GM21367 (cell line): ENCODE measurements around the gene PHACTR3.
"Not testable (repeated sequence)": the region's sequence is repeated elsewhere in the genome, so short reads cannot be mapped to it uniquely, and the experiment has no call there.

ENCODE experiments used
- ATAC-seq: cut with Tn5 transposase; IDR thresholded peaks from one replicate; pipeline ENCODE4 v1.9.1; 2021; ENCODE audit not compliant: unreplicated experiment

PHACTR3 gene

DNA sequence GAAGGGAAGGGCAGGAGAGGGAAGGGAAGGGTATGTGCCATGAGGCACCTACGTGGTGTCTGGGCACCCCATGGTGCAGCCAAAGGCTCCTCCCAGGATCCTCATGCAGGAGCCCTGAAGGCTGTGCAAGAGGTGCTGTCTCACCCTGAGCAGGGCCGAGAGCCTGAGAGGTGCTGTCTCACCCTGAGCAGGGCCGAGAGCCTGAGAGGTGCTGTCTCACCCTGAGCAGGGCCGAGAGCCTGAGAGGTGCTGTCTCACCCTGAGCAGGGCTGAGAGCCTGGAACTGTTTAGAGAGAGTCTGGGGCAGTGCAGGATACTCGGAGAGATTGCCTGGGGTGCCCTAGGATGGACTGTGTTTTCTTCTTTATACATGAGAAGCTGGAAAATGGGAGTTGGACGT is 14.2 kb downstream of the PHACTR3 start:
- not testable (repeated sequence) for ATAC-seq

DNA sequence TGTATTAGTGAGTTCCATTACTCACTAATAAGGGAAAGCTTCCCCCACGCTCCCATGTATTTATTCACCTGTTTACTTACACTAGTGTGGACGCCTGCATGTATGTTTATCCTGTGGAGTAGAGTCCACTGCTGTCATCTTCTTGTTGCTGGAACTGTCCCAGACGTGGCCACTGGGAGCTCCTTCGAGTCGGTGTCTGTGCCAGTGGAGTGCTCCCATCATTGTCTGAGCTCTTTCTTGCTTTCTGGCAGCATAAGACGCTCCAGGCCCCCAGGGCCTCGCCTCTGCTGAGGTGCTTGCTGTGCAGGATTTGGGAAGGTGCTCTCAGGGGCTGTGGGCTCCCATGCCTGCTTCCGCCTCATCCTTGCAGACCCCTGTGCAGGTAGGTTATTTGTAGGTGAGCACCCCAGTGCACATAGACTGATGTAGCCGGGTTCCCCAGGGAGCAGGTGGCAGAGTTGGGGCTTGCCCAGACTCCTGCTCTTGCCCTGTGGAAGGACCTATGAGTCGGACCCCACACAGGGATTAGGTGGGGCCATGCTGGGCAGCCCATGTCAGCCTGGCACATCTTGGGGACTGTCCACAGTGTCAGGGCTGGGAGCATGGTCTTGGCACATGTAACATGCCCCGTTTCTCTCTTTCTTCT is 16.6 kb downstream of the PHACTR3 start:
- no peak for ATAC-seq

DNA sequence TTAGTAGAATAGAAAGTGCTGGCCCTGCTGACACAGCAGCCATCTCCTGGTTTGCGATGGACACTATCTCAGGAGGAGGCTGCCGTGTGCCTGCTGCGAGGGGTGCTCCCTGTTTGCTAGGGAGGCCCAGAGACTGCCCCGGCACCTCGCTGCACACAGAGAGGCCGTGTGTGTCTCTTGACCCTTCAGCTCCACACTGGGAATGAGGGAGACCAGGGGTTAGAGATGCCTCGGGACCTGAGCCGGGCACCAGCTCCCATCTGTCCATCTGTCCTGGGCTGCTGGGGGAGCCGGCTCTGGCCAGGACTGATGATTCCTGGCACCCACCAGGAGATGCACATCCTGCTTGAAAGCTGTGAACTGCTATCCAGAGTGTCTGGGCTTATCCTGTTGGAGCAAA is 18.2 kb downstream of the PHACTR3 start:
- no peak for ATAC-seq

DNA sequence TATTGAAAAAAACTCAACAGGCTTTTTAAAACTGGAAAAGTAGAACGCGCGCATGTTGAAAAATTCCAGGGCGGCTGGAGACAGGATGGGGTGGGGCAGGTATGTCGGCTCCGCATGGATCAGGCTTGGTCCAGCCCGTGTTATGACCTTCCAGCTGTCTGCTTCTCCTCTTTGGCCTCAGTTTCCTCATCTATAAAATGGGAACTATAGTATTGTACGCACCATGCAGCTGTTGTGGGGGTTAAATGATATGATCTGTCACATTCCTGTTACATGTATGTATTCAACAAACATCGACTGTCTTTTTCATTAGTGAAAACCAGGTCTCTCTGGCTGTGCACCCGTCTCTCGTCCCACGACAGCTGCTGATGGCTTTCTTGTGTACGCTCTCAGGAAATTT is 18.8 kb downstream of the PHACTR3 start:
- ATAC-seq, result no peak

- no peak for ATAC-seq
These were observed 19.2 kb downstream of the PHACTR3 start for GRCh38 chr20:59623583-59623982.

- no peak for ATAC-seq
These were observed 20.1 kb downstream of the PHACTR3 start for GRCh38 chr20:59624401-59624800.

DNA sequence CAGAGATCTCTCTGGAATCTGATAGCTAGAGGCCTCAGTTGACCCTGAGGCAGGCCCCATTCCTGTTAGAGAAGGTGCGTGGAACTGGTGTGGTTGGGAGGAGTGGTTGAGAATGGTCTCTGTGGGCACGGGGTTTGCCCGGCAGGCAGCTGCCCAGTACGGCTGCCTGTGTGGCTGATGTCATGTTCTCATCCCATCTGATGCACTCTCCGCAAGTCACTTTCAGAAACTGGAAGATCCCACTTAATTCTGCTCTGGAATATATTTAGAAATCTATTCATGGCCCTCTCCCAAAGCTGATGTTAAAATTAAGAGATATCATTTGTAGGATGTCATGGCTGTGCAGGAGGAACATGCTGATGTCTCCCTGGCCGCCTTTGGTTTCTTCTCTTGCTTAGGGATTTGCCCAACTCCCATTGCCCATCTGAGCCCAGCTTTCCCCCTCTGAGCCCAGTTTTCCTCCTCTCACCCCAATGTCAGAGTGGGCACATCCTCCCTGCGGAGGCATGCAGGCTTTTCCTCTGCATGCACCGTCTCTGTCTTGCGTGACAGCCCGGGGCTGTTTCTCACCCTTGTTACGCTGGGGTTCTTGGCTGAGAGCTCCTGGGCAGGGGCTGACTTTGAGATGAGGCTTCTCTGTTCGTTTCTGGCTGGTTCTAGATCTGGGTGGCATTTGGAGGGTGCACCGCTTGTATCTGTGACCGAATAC is 21.0 kb downstream of the PHACTR3 start:
- no peak for ATAC-seq

DNA sequence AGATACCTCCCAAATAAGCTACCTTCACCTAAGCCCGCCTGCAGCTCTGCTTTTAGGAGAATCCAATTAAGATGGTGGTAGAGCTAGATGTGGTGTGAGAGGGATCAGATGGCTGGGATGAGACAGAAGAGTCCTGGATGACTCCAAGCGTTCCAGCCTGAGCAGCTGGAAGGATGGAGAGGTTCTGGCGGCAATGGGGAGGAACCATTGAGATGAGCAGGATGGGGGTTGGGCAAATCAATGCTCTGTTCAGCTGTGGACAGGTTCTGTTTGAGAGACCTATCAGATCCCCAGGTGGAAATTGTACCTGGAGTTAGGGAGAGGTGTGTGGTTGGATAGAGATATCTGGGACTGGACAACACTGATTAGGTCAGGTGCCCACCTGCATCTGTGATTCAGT is 23.0 kb downstream of the PHACTR3 start:
- ATAC-seq, result no peak

DNA sequence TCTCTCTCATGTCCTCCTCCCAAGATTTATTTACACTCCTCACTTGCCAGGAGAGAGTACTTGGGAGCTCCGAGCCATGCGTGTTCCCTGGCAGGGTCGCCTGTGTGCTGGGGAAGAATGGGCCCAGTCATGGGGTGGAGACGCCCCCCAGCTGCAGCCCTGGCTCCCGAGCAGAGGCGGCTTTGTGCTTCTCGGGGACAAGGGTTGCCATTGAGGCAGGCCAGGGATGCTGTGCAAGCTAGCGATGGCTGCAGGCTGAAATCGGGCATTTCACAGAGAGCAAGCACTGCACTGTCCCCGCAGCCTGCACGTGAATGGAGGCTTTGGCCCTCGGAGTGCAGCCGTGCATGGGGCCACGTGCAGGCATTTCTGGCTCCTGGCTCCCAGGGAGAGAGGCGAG is 23.8 kb downstream of the PHACTR3 start:
- no peak for ATAC-seq

DNA sequence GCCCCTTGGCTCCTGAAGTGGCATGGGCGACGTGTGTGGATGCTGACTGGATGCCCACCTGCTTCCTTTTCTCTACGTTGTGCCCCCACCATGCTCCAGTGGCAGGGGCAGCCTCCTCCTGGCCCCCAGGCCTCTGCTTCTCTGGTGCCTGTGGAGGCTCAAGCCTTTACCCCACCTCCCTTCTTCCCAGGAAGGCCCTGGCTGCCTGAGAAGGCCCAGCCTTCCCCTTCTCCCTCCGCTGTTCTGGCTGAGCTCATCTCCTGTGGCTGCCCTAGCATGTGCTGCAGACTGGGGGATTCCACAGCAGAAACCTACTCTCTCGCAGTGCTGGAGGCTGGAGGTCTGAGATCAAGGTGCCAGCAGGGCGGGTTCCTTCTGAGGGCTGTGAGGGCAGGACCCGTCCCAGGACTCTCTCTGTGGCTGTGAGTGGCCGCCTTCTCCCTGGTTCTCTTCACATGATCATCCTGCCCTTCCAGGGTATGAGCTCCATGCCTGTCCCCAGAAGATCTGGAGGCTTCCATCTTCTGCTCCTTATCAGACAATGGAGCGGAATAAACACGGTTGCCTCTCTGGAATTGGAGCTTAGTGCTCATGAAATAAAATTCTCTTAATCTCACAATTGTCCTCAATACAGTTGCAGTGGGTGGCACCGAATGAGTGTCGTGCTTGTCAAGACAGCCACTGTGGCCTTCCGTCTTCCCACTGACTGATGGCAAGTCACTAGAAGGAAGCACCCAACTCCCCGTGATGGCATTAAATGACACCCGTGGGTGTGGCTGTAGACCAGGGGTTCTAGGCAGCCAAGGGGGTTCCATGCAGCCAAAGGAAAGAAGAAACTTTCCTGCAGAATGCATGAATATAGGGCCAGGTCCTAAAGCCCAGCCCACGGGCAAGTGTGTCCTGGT is 25.1 kb downstream of the PHACTR3 start:
- ATAC-seq, result no peak

GRCh38 chr20:59630526-59630925 is 26.2 kb downstream of the PHACTR3 start:
- no peak for ATAC-seq

DNA sequence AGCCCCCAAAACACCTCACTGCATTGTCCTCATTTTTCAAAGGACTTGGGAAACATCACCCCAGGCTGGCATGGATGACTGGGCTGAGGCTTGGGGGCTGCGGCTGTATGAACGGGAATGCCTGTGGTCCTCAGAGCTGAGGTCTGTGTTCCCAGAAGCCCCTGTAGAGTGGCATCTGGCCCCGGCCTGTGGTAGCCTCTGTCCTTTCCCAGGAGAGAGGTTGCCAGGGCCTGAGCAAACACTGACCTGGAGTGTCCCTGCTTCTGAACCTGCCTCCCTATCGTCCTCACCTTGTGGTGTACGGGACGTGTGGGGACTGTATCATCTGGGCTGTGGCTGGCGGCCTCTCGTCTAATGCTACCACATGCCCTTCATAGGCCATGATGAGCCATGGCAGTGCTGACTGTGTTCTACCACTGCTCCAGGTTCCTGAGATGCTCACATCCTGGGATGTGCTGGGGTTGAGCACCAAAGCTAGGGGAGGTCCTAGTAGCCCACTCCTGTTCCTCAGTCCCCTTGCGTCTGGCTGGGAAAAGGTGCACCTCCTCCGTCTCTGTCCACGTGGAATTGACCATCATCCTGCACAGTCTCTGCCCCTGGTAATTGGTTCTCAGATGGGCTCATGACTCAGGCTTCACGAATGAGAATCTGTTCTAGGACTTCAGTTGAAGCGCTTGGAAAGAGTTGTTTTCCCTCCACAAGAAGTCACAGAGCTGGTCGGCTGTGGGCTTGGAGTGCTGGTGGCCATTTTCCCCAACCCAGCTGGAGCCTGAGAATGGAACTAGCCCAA is 27.6 kb downstream of the PHACTR3 start:
- no peak for ATAC-seq

DNA sequence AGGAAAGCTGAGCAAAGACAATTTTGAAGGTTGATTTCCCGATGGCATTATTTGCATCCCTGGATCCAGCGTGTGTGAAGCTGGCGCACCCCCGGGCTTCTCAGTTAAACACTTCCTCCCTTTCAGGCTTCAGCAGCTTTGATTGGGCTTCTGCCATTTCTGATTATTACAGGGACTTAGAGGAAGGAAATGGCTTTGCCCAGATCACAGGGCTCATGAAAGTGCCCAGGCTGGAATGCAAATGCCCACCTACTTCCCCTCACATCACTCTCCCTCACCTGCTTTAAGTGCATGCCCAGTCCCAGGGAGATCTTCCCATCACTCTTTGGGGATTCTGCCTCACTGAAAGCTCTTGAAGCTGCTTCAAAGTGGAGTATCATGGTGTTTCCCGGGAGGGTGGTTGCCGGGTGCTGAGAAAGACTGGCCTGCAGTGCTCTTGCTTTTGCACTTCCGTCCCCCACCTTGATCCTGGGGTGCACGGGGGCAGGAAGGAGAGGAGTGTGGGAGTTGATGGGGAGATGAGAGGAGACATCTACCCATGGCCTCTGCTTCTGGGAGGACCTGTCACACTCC is 28.3 kb downstream of the PHACTR3 start:
- ATAC-seq, result no peak

GRCh38 chr20:59633656-59634251 is 29.4 kb downstream of the PHACTR3 start:
- no peak for ATAC-seq

DNA sequence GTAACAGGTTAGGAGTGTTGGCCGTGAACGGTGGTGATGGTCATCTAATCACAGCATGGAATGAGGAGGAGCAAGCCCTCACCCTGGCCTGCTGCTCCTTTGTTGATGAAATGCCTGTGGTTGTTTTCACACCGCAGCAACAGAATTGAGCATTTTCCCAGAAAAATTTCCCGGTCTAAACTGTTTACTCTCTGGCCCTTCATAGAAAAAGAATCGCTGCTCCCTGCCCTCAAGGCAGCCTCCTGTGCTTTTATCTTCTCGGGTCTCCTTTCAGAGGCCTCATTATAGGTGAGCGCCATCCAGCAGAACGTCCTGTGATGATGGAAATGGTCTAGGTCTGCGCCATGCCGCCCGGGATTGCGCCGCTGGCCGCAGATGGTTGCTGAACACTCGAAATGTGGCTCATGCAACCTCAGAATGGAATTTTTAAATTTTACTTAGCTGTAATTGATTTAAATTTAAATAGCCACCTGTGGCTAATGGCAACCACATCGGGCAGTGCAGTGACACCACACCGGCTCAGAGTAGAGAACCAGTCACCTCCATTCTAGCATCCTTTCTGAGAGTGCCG is 30.2 kb downstream of the PHACTR3 start:
- no peak for ATAC-seq

- no peak for ATAC-seq
These were observed 32.5 kb downstream of the PHACTR3 start for GRCh38 chr20:59636766-59637370.

GRCh38 chr20:59640267-59640666 is 35.9 kb downstream of the PHACTR3 start:
- no peak for ATAC-seq

DNA sequence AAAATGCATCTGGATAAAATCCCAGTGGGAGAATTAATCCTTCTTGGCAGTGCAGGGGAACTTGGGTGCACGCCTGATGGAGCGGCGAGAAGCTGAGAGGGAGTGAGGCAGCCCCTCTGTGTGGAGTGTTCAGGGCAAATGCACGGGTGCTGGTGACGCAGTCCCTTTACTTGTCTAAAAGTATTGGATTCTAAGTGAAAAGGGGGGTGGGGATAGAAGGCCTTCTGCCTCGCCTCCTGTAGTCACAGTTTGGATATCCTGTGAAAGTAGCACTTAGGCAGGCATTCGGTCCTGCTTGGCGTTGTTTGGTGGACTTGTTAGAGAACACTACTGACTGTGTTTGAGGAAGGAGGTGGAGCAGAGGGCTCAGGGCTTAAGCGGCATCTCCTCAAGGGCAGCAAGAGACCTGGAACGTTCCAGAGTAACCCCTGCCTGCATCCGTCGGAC is 39.3 kb downstream of the PHACTR3 start:
- ATAC-seq, result no peak

GRCh38 chr20:59644371-59644939 is 40.1 kb downstream of the PHACTR3 start:
- ATAC-seq, result no peak
